GM23248 (cell line): ENCODE measurements around the gene MPZL1. TPM values are rescaled to one million over a fixed set of nuclear protein-coding genes. Genes with fewer than 3 reads are reported as not detected.

ENCODE experiments used
- DNase-seq: peaks from one replicate; pipeline ENCODE4 v3.0.0-alpha.2; 2015
- H2AFZ ChIP-seq: fragments of 200-600 bp; sonication (generic); 2 replicates; pipeline ENCODE4 v1.6.1; 2016; ENCODE audit warnings: antibody characterized with exemption
- H3F3A ChIP-seq: fragments of 200-600 bp; sonication (generic); 2 replicates; pipeline ENCODE4 v1.6.1; 2016; ENCODE audit warnings: mild to moderate bottlenecking, antibody characterized with exemption, mixed run types; ENCODE audit not compliant: insufficient read depth
- H3K27ac ChIP-seq: fragments of 200-600 bp; sonication (generic); 2 replicates; pipeline ENCODE4 v1.5.1; 2016; ENCODE audit warnings: mild to moderate bottlenecking
- H3K27me3 ChIP-seq: fragments of 200-600 bp; sonication (generic); replicated peaks from 2 replicates; pipeline ENCODE4 v1.6.1; 2016; ENCODE audit warnings: mild to moderate bottlenecking; ENCODE audit not compliant: insufficient read depth
- H3K36me3 ChIP-seq: fragments of 200-600 bp; sonication (generic); 2 replicates; pipeline ENCODE4 v1.6.1; 2016; ENCODE audit warnings: low read depth, mild to moderate bottlenecking
- H3K4me1 ChIP-seq: fragments of 200-600 bp; sonication (generic); 2 replicates; pipeline ENCODE4 v1.6.1; 2016; ENCODE audit warnings: mild to moderate bottlenecking; ENCODE audit not compliant: insufficient read depth
- H3K4me2 ChIP-seq: fragments of 200-600 bp; sonication (generic); one replicate; pipeline ENCODE4 v1.6.1; 2016; ENCODE audit warnings: mild to moderate bottlenecking; ENCODE audit not compliant: unreplicated experiment
- H3K4me3 ChIP-seq: fragments of 200-600 bp; sonication (generic); 2 replicates; pipeline ENCODE4 v1.5.1; 2016; ENCODE audit warnings: mild to moderate bottlenecking
- H3K79me2 ChIP-seq: fragments of 200-600 bp; sonication (generic); 2 replicates; pipeline ENCODE4 v1.6.1; 2016; ENCODE audit warnings: mild to moderate bottlenecking; ENCODE audit not compliant: insufficient read depth
- H3K9ac ChIP-seq: fragments of 200-600 bp; sonication (generic); 2 replicates; pipeline ENCODE4 v1.6.1; 2016; ENCODE audit warnings: mild to moderate bottlenecking
- H3K9me2 ChIP-seq: fragments of 200-600 bp; sonication (generic); 2 replicates; pipeline ENCODE4 v1.6.1; 2016; ENCODE audit warnings: mixed run types, mild to moderate bottlenecking, moderate library complexity; ENCODE audit not compliant: insufficient read depth
- H3K9me3 ChIP-seq: fragments of 200-600 bp; sonication (generic); one replicate; pipeline ENCODE4 v1.6.1; 2017; ENCODE audit warnings: low read depth
- H4K20me1 ChIP-seq: fragments of 200-600 bp; sonication (generic); 2 replicates; pipeline ENCODE4 v1.6.0; 2016; ENCODE audit not compliant: insufficient read depth
- EZH2 ChIP-seq: fragments of 200-600 bp; sonication (generic); IDR thresholded peaks from 2 replicates; pipeline ENCODE4 v1.6.1; 2018; ENCODE audit warnings: antibody characterized with exemption, mild to moderate bottlenecking; ENCODE audit not compliant: insufficient read depth, poor library complexity, severe bottlenecking
- EZH2phosphoT487 ChIP-seq: fragments of 200-600 bp; sonication (generic); IDR thresholded peaks from 2 replicates; pipeline ENCODE4 v1.6.1; 2018; ENCODE audit warnings: antibody characterized with exemption, moderate library complexity, mild to moderate bottlenecking, low read depth; ENCODE audit not compliant: insufficient read depth
- WGBS, 2 experiments: methylation state at CpG; one replicate each; pipeline ENCODE4 v1.1.6; 2015 to 2017; ENCODE audit warnings: low lambda C conversion rate in 2 of 2, low coverage in 1 of 2; ENCODE audit errors: missing lambda C conversion rate in 2 of 2; 5-methylcytosine and 5-hydroxymethylcytosine counted together
- in situ Hi-C: fragments of 300-500 bp; cut with MboI; formaldehyde crosslinking; loops from 2 replicates; pipeline ENCODE4 v1.15.0; 2020
- polyA plus RNA-seq: library from polyadenylated mRNA; unstranded; fragments of >200 nt; fragmentation: Nextera tagmentation; extraction: Ambion mirVana; gene quantifications from 2 replicates; pipeline ENCODE4 v1.2.1, GENCODE V29; 2016
- total RNA-seq: library from RNA; depleted of rRNA; stranded (reverse); fragments of >200 nt; shearing (Covaris generic); gene quantifications from 2 replicates; pipeline ENCODE4 v1.2.3, GENCODE V29; 2014

The MPZL1 gene
- total and polyA plus RNA-seq, 2 experiments from 2014 or later = 144 to 284 TPM

DNA sequence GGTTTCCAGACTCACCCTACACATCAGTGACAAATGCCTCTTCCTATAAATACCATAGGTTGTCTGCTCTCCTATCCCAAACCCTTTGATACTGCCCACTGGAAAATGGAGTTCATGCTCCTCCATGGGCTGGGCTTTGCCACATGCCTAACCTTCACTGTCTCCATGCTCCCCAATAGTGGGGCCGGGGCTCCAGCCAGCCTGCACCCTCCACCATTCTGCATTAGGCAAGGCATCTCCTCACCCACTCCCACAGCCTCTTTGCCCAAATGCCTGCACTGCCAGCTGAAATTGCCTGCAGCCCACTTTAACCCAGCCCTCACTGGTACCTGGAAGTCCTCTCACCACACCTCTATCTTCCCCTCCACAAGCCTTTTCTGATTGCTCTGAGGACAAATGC, 18.2 kb upstream of the MPZL1 start:
- H3K4me3 ChIP-seq = no peak overlapping the region
- no peaks in the 10 kb centered on the region for H3K9me2 ChIP-seq
- no peak overlapping the region for H3K9ac ChIP-seq
- no peaks in the 10 kb centered on the region for H3K9me3 ChIP-seq
- no peak for DNase-seq
- H3K27me3 ChIP-seq = 0 out of 2 replicates have a peak, but pooled peaks cover 3% of the 10 kb centered on the region
- no peaks in the 10 kb centered on the region for H3K79me2 ChIP-seq
- H3F3A ChIP-seq = no peaks in the 10 kb centered on the region
- 73 to 78% methylated on average over 1 of the region's 1 CpG for WGBS, 2 experiments
- H2AFZ ChIP-seq = no peak overlapping the region
- no peak overlapping the region for H3K27ac ChIP-seq
- H3K4me1 ChIP-seq = no peaks in the 10 kb centered on the region
- no peak for TF ChIP-seq EZH2
- no peak for TF ChIP-seq EZH2phosphoT487
- no peak overlapping the region for H3K4me2 ChIP-seq
- H4K20me1 ChIP-seq = no peaks in the 10 kb centered on the region
- in situ Hi-C loops = no loop called here
- H3K36me3 ChIP-seq = no peaks in the 10 kb centered on the region

DNA sequence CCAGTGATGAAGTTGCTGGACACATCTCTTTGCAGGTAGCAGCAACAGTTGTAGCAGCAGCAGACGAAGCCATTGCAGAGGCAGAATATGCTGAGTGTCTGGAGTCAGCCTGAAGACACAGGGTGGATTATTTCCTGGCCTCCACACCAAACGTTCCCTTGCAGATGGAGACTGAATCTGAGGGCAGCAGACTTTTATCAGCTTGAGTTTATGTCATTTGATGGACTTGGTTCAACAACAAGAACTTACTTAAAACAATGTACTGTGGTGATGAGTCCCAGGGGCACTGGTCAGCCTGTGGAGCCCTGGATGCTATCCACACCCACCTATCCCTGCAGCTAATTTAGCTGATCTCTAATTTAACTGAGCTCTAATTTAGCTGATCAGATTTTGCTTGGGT, 17.1 kb upstream of the MPZL1 start:
- no peak overlapping the region for H3K4me3 ChIP-seq
- H3K36me3 ChIP-seq = no peaks in the 10 kb centered on the region
- no peaks in the 10 kb centered on the region for H3K9me3 ChIP-seq
- DNase-seq = no peak
- no peaks in the 10 kb centered on the region for H4K20me1 ChIP-seq
- H2AFZ ChIP-seq = no peak overlapping the region
- H3K4me1 ChIP-seq = no peaks in the 10 kb centered on the region
- TF ChIP-seq EZH2phosphoT487 = no peak
- TF ChIP-seq EZH2 = no peak
- WGBS, 2 experiments = 66 to 69% methylated on average over 2 of the region's 2 CpGs
- H3K27ac ChIP-seq = no peak overlapping the region
- 0 out of 2 replicates have a peak, but pooled peaks cover 3% of the 10 kb centered on the region for H3K27me3 ChIP-seq
- H3K9ac ChIP-seq = no peak overlapping the region
- H3F3A ChIP-seq = no peaks in the 10 kb centered on the region
- H3K9me2 ChIP-seq = no peaks in the 10 kb centered on the region
- in situ Hi-C loops = no loop called here
- H3K79me2 ChIP-seq = no peaks in the 10 kb centered on the region
- H3K4me2 ChIP-seq = no peak overlapping the region

DNA sequence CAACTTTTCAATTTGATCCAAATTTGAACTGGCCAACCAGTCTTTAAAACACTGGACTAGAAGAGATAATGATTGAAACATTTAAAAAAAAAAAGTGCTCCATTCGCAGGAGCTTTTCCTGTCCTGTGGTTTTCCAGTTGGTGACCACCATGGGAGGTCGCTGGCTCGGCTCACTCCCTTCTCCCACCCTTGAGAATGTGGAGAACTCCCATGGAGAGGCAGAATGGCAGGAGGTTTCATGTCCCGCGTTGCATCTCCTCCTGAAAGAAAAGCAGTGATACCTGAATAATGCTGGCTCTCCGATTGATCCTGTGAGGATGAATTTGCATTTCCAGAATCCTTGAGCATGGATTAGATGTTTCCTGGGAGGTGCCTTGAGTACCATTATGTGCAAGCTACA, 16.5 kb upstream of the MPZL1 start:
- Histone ChIP-seq H3K4me3 (no peak overlapping the region), H3K9ac (no peak overlapping the region), H3K27me3 (0 out of 2 replicates have a peak, but pooled peaks cover 3% of the 10 kb centered on the region), H3K79me2 (no peaks in the 10 kb centered on the region), H4K20me1 (no peaks in the 10 kb centered on the region), H3F3A (no peaks in the 10 kb centered on the region), H3K27ac (no peak overlapping the region), H3K4me2 (no peak overlapping the region), H3K9me3 (no peaks in the 10 kb centered on the region), H3K9me2 (no peaks in the 10 kb centered on the region), H3K36me3 (no peaks in the 10 kb centered on the region), H3K4me1 (no peaks in the 10 kb centered on the region), H2AFZ (no peak overlapping the region)
- TF ChIP-seq EZH2 (no peak), EZH2phosphoT487 (no peak)
- DNase-seq = no peak
- in situ Hi-C loops = no loop called here
- 55 to 63% methylated on average over 6 of the region's 6 CpGs for WGBS, 2 experiments

DNA sequence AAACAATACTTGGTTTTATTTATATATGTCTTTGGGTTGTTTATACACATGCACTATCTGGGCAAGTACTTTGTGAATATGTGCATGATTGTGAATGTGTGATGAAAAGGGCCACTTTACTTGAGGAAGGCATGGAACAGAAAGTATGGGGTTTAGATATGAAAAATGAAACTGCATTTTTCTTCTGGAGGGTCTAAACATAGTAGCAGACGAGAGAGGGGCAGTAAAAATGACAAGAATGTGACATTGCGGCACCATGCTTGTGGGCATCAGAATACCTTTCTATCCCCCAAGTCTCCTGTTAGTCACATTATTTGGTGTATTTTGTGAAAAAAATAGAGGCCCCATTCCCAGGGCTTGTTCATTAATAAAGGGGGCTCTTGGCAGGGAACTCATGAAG, 15.4 kb upstream of the MPZL1 start:
- WGBS, 2 experiments = 86 to 92% methylated on average over 2 of the region's 2 CpGs
- Histone ChIP-seq H3K9me3 (no peaks in the 10 kb centered on the region), H3K36me3 (no peaks in the 10 kb centered on the region), H3K9ac (no peak overlapping the region), H4K20me1 (no peaks in the 10 kb centered on the region), H3K9me2 (no peaks in the 10 kb centered on the region), H3K27ac (no peak overlapping the region), H3K79me2 (no peaks in the 10 kb centered on the region), H3K4me2 (no peak overlapping the region), H3K4me3 (no peak overlapping the region), H3K27me3 (0 out of 2 replicates have a peak, but pooled peaks cover 3% of the 10 kb centered on the region), H3F3A (no peaks in the 10 kb centered on the region), H2AFZ (no peak overlapping the region), H3K4me1 (no peaks in the 10 kb centered on the region)
- no peak for TF ChIP-seq EZH2
- no peak for TF ChIP-seq EZH2phosphoT487
- no peak for DNase-seq
- in situ Hi-C loops = no loop called here
